ENCODE measurements around the gene CHAT. TPM values are rescaled to one million over a fixed set of nuclear protein-coding genes. Genes with fewer than 3 reads are reported as not detected.
A peak's percentile ranks its signal among the peaks of the same experiment; 100 is the strongest.

Gene CHAT
- total RNA-seq, 2 donors from 2014 or later, result not detected

- no peak for DNase-seq (ENCODE audit: low spot score)
- Histone ChIP-seq H3K4me1 (ENCODE audit: control insufficient read depth in 1 of 2, low read depth in 2 of 2) (peaks cover 4 to 12% of the 10 kb centered on the region in 2 donors), H3K27ac (peak overlapping the region in 1 of 2 donors; percentile 56), H3K9me3 (no peaks in the 10 kb centered on the region), H3K4me3 (no peak overlapping the region), H3K27me3 (replicated peaks; ENCODE audit: insufficient read depth) (no peaks in the 10 kb centered on the region), H3K36me3 (no peaks in the 10 kb centered on the region)
- ATAC-seq (ENCODE audit: insufficient number of reproducible peaks, low FRiP score, low read depth), result peak; percentile 36
- no peak for TF ChIP-seq CTCF (IDR thresholded peaks at IDR 0.05)
Measured at GRCh38 chr10:49579621-49580020, 34.2 kb upstream of the CHAT start.

- no peak for TF ChIP-seq CTCF (IDR thresholded peaks at IDR 0.05)
- ATAC-seq (ENCODE audit: insufficient number of reproducible peaks, low FRiP score, low read depth) (no peak), DNase-seq (ENCODE audit: low spot score) (no peak)
- Histone ChIP-seq H3K4me1 (ENCODE audit: control insufficient read depth in 1 of 2, low read depth in 2 of 2) (no peaks in the 10 kb centered on the region), H3K27ac (no peak overlapping the region), H3K9me3 (no peaks in the 10 kb centered on the region), H3K27me3 (replicated peaks; ENCODE audit: insufficient read depth) (no peaks in the 10 kb centered on the region), H3K4me3 (no peak overlapping the region), H3K36me3 (no peaks in the 10 kb centered on the region)
Measured at GRCh38 chr10:49585387-49585786, 28.4 kb upstream of the CHAT start.

DNA sequence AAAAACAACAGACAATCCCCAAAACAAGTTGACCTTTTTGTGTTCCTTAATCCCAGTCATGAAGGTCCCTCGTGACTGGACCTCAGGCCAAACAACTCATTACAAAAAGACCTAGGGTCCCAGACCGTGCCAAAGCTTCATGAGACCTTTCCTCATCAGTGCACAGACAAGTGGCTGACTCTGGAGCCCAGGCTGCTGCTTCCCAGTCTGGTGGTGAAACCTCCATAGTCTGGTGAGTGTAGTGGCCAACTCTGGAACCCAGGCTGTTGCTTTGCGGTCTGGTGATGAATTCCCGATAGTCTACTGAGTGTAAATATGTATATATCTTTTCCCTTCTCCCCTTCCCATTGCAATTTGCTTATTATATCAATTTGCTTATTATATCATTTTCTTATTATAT is 25.9 kb upstream of the CHAT start:
- H3K4me1 ChIP-seq (ENCODE audit: control insufficient read depth in 1 of 2, low read depth in 2 of 2), result no peaks in the 10 kb centered on the region
- H3K36me3 ChIP-seq, result no peaks in the 10 kb centered on the region
- no peak for TF ChIP-seq CTCF (IDR thresholded peaks at IDR 0.05)
- no peaks in the 10 kb centered on the region for H3K27me3 ChIP-seq (replicated peaks; ENCODE audit: insufficient read depth)
- DNase-seq (ENCODE audit: low spot score) (no peak), ATAC-seq (ENCODE audit: insufficient number of reproducible peaks, low FRiP score, low read depth) (no peak)
- no peak overlapping the region for H3K4me3 ChIP-seq
- H3K9me3 ChIP-seq, result no peaks in the 10 kb centered on the region
- H3K27ac ChIP-seq, result no peak overlapping the region

DNA sequence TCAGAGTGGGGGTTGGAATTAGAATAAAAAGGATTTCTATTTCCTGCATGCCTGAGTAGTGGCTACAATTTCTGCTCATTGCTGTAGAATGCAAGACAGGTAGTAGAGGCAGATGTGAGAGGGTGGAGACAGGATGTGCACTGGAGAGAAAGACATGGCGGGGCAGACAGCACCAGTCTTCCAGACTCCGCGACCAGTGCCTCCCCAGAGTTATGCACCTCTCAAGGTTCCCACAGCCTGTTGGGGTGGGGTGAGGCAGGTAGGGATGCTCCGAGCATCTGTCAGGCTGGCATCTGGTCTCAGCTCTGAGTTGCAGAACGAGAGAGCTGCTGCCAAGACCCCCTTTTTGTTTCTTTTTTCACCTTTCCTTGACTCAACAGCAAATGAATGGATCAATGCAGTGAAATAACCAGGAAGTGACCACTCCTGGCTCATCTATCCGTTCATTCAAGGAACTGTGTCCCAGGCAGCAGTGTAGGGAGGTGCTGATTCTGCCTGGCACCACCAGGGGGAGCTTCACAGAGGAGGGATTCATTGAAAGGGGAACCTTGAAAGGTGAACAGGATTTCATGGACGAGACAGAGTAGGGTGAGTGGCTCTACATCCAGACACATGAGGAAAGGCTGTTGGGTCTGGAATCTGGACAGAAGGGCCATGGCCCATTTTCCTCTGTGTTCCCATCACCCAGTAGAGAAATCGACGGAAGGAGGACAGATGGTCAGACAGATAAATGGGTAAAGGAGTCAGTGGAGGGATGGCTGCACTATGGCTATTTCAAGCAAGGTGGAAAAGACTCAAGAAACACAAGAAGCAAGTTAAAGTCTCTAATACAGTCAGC is 20.9 kb upstream of the CHAT start:
- no peak for DNase-seq (ENCODE audit: low spot score)
- ATAC-seq (ENCODE audit: insufficient number of reproducible peaks, low FRiP score, low read depth), result no peak
- no peaks in the 10 kb centered on the region for H3K27me3 ChIP-seq (replicated peaks; ENCODE audit: insufficient read depth)
- TF ChIP-seq CTCF (IDR thresholded peaks at IDR 0.05), result peak; percentile 75
- H3K9me3 ChIP-seq, result no peaks in the 10 kb centered on the region
- H3K36me3 ChIP-seq, result no peaks in the 10 kb centered on the region
- no peaks in the 10 kb centered on the region for H3K4me1 ChIP-seq (ENCODE audit: control insufficient read depth in 1 of 2, low read depth in 2 of 2)
- H3K4me3 ChIP-seq, result no peak overlapping the region
- no peak overlapping the region for H3K27ac ChIP-seq

- H3K9me3 ChIP-seq, result no peaks in the 10 kb centered on the region
- TF ChIP-seq CTCF (IDR thresholded peaks at IDR 0.05), result no peak
- no peak overlapping the region for H3K27ac ChIP-seq
- ATAC-seq (ENCODE audit: insufficient number of reproducible peaks, low FRiP score, low read depth) (no peak), DNase-seq (ENCODE audit: low spot score) (no peak)
- H3K27me3 ChIP-seq (replicated peaks; ENCODE audit: insufficient read depth), result no peaks in the 10 kb centered on the region
- no peak overlapping the region for H3K4me3 ChIP-seq
- no peaks in the 10 kb centered on the region for H3K36me3 ChIP-seq
- H3K4me1 ChIP-seq (ENCODE audit: control insufficient read depth in 1 of 2, low read depth in 2 of 2), result no peaks in the 10 kb centered on the region
Measured at GRCh38 chr10:49593564-49593875, 20.3 kb upstream of the CHAT start.

All from thoracic aorta (tissue), 2 donors.